ENCODE data around the gene ADCY5.

The ADCY5 gene

GRCh38 chr3:123300056-123300455, 148.8 kb downstream of the ADCY5 start:
- TF ChIP-seq FOXA1 (IDR thresholded peaks at IDR 0.05), result no peak
- TF ChIP-seq HDGF (IDR thresholded peaks at IDR 0.05; ENCODE audit: borderline replicate concordance), result no peak
- TF ChIP-seq FOXM1 (IDR thresholded peaks at IDR 0.05; ENCODE audit: borderline replicate concordance), result no peak
- TF ChIP-seq SP1 (IDR thresholded peaks at IDR 0.05), result no peak
- no peak for TF ChIP-seq FOXK2 (IDR thresholded peaks at IDR 0.05)
- no peak for TF ChIP-seq PKNOX1 (IDR thresholded peaks at IDR 0.05)
- no peak for TF ChIP-seq SUZ12 (IDR thresholded peaks at IDR 0.05)
- TF ChIP-seq LEF1 (IDR thresholded peaks at IDR 0.05; ENCODE audit: borderline replicate concordance), result no peak
- no peak for TF ChIP-seq ARNT (IDR thresholded peaks at IDR 0.05)
- TF ChIP-seq CTBP1 (IDR thresholded peaks at IDR 0.05; ENCODE audit: borderline replicate concordance), result no peak
- TF ChIP-seq TARDBP (IDR thresholded peaks at IDR 0.05), result no peak
- TF ChIP-seq ELF4 (IDR thresholded peaks at IDR 0.05), result no peak
- no peak for TF ChIP-seq ZNF384 (IDR thresholded peaks at IDR 0.05)
- no peak for TF ChIP-seq NFRKB (IDR thresholded peaks at IDR 0.05)
- no peak for TF ChIP-seq BHLHE40 (IDR thresholded peaks at IDR 0.05; ENCODE audit: borderline replicate concordance)
- TF ChIP-seq L3MBTL2 (conservative IDR thresholded peaks at IDR 0.05), result no peak
- ChIA-PET CTCF (interaction anchor here (0.7 to 1.0 kb wide), 2 partner anchors 20 to 98 kb away, joined by 3 read pairs; no protein-coding TSS in a partner anchor), POLR2A (no interaction called here)
- DNase-seq (ENCODE audit: extremely low spot score), result no peak

GRCh38 chr3:123299581-123299980, 149.3 kb downstream of the ADCY5 start:
- TF ChIP-seq NFRKB (IDR thresholded peaks at IDR 0.05) (no peak), PKNOX1 (IDR thresholded peaks at IDR 0.05) (no peak), HDGF (IDR thresholded peaks at IDR 0.05; ENCODE audit: borderline replicate concordance) (no peak), FOXK2 (IDR thresholded peaks at IDR 0.05) (no peak), ZNF384 (IDR thresholded peaks at IDR 0.05) (no peak), BHLHE40 (IDR thresholded peaks at IDR 0.05; ENCODE audit: borderline replicate concordance) (no peak), FOXA1 (IDR thresholded peaks at IDR 0.05) (no peak), CTBP1 (IDR thresholded peaks at IDR 0.05; ENCODE audit: borderline replicate concordance) (no peak), ARNT (IDR thresholded peaks at IDR 0.05) (no peak), LEF1 (IDR thresholded peaks at IDR 0.05; ENCODE audit: borderline replicate concordance) (no peak), L3MBTL2 (conservative IDR thresholded peaks at IDR 0.05) (no peak), SUZ12 (IDR thresholded peaks at IDR 0.05) (no peak), SP1 (IDR thresholded peaks at IDR 0.05) (no peak), TARDBP (IDR thresholded peaks at IDR 0.05) (no peak), FOXM1 (IDR thresholded peaks at IDR 0.05; ENCODE audit: borderline replicate concordance) (no peak)
- DNase-seq (ENCODE audit: extremely low spot score), result no peak
- ChIA-PET POLR2A (no interaction called here), CTCF (no interaction called here)

- CTCF ChIA-PET, result no interaction called here
- TF ChIP-seq SP1 (IDR thresholded peaks at IDR 0.05) (no peak), PKNOX1 (IDR thresholded peaks at IDR 0.05) (no peak), CTBP1 (IDR thresholded peaks at IDR 0.05; ENCODE audit: borderline replicate concordance) (no peak), FOXK2 (IDR thresholded peaks at IDR 0.05) (no peak), ZNF384 (IDR thresholded peaks at IDR 0.05) (no peak)
- POLR2A ChIA-PET, result no interaction called here
- DNase-seq (ENCODE audit: extremely low spot score), result no peak
Measured at GRCh38 chr3:123298903-123299302, 150.0 kb downstream of the ADCY5 start.

GRCh38 chr3:123297627-123297899, 151.3 kb downstream of the ADCY5 start:
- no peak for DNase-seq (ENCODE audit: extremely low spot score)
- ChIA-PET CTCF (no interaction called here), POLR2A (no interaction called here)
- TF ChIP-seq PKNOX1 (IDR thresholded peaks at IDR 0.05) (no peak), ELF4 (IDR thresholded peaks at IDR 0.05) (no peak), FOXM1 (IDR thresholded peaks at IDR 0.05; ENCODE audit: borderline replicate concordance) (no peak)

- no peak for DNase-seq (ENCODE audit: extremely low spot score)
- TF ChIP-seq SP1 (IDR thresholded peaks at IDR 0.05) (no peak), LEF1 (IDR thresholded peaks at IDR 0.05; ENCODE audit: borderline replicate concordance) (no peak), SUZ12 (IDR thresholded peaks at IDR 0.05) (no peak), ZNF384 (IDR thresholded peaks at IDR 0.05) (no peak), BHLHE40 (IDR thresholded peaks at IDR 0.05; ENCODE audit: borderline replicate concordance) (no peak), ELF4 (IDR thresholded peaks at IDR 0.05) (no peak), L3MBTL2 (conservative IDR thresholded peaks at IDR 0.05) (no peak)
- POLR2A ChIA-PET, result no interaction called here
- CTCF ChIA-PET, result no interaction called here
Measured at GRCh38 chr3:123296836-123297626, 151.9 kb downstream of the ADCY5 start.

- ChIA-PET POLR2A (no interaction called here), CTCF (no interaction called here)
- no peak for TF ChIP-seq L3MBTL2 (conservative IDR thresholded peaks at IDR 0.05)
- TF ChIP-seq PKNOX1 (IDR thresholded peaks at IDR 0.05), result no peak
- TF ChIP-seq HDGF (IDR thresholded peaks at IDR 0.05; ENCODE audit: borderline replicate concordance), result no peak
- no peak for TF ChIP-seq CTBP1 (IDR thresholded peaks at IDR 0.05; ENCODE audit: borderline replicate concordance)
- no peak for TF ChIP-seq ELF4 (IDR thresholded peaks at IDR 0.05)
- no peak for TF ChIP-seq NFRKB (IDR thresholded peaks at IDR 0.05)
- TF ChIP-seq BHLHE40 (IDR thresholded peaks at IDR 0.05; ENCODE audit: borderline replicate concordance), result no peak
- no peak for TF ChIP-seq FOXA1 (IDR thresholded peaks at IDR 0.05)
- TF ChIP-seq LEF1 (IDR thresholded peaks at IDR 0.05; ENCODE audit: borderline replicate concordance), result no peak
- no peak for TF ChIP-seq FOXM1 (IDR thresholded peaks at IDR 0.05; ENCODE audit: borderline replicate concordance)
- no peak for TF ChIP-seq SUZ12 (IDR thresholded peaks at IDR 0.05)
- no peak for TF ChIP-seq ARNT (IDR thresholded peaks at IDR 0.05)
- TF ChIP-seq TARDBP (IDR thresholded peaks at IDR 0.05), result no peak
- TF ChIP-seq SP1 (IDR thresholded peaks at IDR 0.05), result no peak
- no peak for TF ChIP-seq ZNF384 (IDR thresholded peaks at IDR 0.05)
- no peak for TF ChIP-seq FOXK2 (IDR thresholded peaks at IDR 0.05)
- DNase-seq (ENCODE audit: extremely low spot score), result no peak
Measured at GRCh38 chr3:123296261-123296660, 152.6 kb downstream of the ADCY5 start.

All from HEK293T (cell line).